Astrocyte (in vitro differentiated cells and primary cell): ENCODE data around the gene HOMER1.

Experiments
- EZH2 ChIP-seq: IDR thresholded peaks from 2 replicates; pipeline ENCODE4 v1.6.1; 2012; ENCODE audit warnings: mild to moderate bottlenecking, low read length, inconsistent platforms; ENCODE audit not compliant: insufficient read depth
- TF ChIP-seq, protein P1 (sequence below): IDR thresholded peaks from 2 replicates; pipeline ENCODE4 v1.5.1; 2011; ENCODE audit warnings: low read depth, mild to moderate bottlenecking, inconsistent platforms, low read length, moderate library complexity; ENCODE audit not compliant: insufficient read depth

- TF ChIP-seq EZH2: no peak
- TF ChIP-seq, protein P1, sequence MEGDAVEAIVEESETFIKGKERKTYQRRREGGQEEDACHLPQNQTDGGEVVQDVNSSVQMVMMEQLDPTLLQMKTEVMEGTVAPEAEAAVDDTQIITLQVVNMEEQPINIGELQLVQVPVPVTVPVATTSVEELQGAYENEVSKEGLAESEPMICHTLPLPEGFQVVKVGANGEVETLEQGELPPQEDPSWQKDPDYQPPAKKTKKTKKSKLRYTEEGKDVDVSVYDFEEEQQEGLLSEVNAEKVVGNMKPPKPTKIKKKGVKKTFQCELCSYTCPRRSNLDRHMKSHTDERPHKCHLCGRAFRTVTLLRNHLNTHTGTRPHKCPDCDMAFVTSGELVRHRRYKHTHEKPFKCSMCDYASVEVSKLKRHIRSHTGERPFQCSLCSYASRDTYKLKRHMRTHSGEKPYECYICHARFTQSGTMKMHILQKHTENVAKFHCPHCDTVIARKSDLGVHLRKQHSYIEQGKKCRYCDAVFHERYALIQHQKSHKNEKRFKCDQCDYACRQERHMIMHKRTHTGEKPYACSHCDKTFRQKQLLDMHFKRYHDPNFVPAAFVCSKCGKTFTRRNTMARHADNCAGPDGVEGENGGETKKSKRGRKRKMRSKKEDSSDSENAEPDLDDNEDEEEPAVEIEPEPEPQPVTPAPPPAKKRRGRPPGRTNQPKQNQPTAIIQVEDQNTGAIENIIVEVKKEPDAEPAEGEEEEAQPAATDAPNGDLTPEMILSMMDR: no peak
These were observed 3.1 kb upstream of the HOMER1 start for GRCh38 chr5:79516986-79517385.
